KBM-7 (cell line): ENCODE measurements around the gene TIMM23.
"Not testable (repeated sequence)": the region's sequence is repeated elsewhere in the genome, so short reads cannot be mapped to it uniquely, and the experiment has no call there.

Experiments
- DNase-seq: peaks from one replicate; pipeline ENCODE4 v3.0.0-alpha.2; 2015
- in situ Hi-C: fragments of 300-500 bp; cut with MboI; formaldehyde crosslinking; loops from 2 replicates; pipeline ENCODE4 v1.14.3; 2020; ENCODE audit warnings: low sequenced_read_pairs, low pct_unique_long_range_greater_than_20kb, mixed read lengths

The TIMM23 gene

DNA sequence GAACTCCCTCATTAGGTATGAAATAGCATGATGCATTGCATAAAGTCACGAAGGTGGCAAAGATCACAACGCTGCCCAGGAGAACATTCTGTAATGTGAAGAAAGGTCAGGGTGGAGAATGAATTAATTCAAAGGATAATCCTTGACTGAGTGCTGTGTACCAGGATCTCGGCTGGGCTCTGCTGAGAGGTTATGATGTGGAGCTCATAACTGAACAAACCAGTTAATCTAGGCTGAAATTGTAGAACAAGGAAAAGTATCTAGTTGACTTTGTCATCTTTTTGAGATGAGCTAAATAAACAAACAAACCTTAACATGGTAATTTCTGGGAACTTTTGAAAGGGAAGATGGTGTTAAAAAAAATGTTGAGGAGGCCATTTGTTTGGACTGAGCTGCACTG lies 67.7 kb downstream of the TIMM23 start:
- no peak for DNase-seq
- in situ Hi-C loops: no loop called here

DNA sequence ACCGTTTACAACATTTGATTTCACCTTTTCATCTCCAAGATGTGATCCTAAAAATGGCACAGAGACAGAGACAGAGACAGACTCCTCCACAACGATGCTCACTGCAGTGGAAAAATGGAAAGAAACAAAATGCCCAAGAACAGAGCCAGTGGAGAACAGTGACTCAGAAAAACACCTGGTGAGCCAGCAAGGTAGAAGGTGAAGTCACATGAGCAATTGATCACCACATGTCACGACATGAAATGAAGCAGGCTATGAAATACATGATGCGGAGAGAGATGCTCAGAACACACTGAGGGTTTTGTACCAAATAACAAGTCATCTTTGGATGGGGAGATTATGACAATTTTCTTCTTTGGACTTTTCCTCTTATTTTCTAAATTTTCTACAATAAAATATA lies 70.2 kb downstream of the TIMM23 start:
- DNase-seq: no peak
- in situ Hi-C loops: no loop called here

DNA sequence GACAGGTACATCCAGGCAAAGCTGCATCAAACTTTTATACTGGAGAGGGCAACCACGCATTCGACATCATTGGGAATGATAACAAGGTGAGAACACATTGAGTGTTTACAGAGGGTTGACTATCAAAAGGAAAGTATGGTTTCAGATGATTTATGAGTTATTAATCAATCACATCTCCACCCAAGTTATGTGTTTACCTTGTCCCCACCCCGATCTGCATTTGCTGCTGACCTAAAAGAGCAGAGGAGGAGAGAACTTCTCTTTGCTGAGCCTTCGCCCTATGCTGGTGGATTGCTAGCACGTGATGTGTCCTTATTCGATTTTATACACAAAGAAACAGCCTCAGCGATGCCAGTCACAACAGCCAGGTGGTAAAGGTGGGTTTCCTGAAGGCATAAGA lies 74.0 kb downstream of the TIMM23 start, which contains the start of gene MSMB:
TSS of gene MSMB (minus strand) at position 9 of the 400 bp plus-strand sequence. CDS start 32 bp downstream, outside the sequence.
- no peak for DNase-seq
- in situ Hi-C loops: no loop called here

DNA sequence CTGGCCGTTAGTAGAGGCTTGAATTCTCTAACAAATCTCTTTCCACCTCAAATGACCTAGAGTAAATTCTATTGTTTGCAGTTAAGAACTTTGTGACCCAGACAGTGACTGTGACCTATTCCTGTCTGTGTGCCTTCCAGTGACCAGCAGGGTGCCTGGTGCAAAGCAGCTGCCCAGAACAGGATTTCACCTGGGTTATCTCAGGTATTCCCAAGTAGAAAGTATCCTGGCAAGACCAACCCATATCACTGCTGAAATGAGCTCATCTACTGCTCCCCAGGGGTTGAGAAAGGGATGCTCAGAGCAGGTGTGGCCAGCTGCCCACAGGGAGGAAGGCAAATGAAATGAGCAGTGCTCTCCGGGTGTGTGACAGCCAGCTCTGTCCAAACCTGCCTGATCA lies 75.9 kb downstream of the TIMM23 start:
- in situ Hi-C loops: no loop called here
- DNase-seq: no peak

DNA sequence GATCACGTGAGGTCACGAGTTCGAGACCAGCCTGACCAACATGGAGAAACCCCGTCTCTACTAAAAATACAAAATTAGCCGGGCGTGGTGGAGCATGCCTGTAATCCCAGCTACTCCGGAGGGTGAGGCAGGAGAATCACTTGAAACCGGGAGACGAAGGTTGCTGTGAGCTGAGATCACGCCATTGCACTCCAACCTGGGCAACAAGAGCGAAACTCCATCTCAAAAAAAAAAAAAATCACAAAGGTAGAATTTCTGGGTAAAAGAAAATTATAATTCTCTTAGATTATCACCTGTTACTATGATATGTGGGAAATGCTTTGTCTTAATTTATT lies 77.2 kb downstream of the TIMM23 start:
- in situ Hi-C loops, DNase-seq: not testable (repeated sequence)

DNA sequence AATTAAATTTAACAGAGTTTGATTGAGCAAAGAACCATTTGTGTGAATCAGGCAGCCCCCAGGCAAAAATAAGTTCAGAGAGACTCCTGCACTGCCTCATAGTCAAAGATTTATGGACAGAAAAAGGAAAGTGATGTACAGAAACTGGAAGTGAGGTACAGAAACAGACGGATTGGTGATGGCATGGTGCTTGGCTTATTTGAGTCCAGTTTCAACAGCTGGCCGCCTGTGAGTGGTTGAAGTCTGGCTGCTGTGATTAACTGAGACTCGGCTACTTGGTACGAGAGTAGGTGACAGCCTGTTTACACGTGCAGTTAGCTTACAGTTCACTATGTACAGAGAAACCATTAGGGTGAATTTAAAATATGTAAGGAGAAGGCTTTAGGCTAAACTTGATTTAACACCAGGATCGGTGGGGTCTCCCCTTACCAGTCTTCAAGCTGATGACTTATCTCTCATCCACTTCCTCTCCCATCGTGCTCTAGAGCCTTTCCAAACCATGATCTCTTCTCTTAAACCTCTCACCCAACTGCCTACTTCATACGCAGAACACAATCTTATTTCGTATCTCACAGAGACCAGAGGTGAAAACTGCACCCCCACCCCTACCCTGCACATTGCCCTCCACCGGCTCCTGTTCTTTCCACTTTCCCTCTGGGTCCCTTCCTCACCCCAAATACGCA lies 78.8 kb downstream of the TIMM23 start:
- in situ Hi-C loops: no loop called here
- peak; percentile 62 for DNase-seq

DNA sequence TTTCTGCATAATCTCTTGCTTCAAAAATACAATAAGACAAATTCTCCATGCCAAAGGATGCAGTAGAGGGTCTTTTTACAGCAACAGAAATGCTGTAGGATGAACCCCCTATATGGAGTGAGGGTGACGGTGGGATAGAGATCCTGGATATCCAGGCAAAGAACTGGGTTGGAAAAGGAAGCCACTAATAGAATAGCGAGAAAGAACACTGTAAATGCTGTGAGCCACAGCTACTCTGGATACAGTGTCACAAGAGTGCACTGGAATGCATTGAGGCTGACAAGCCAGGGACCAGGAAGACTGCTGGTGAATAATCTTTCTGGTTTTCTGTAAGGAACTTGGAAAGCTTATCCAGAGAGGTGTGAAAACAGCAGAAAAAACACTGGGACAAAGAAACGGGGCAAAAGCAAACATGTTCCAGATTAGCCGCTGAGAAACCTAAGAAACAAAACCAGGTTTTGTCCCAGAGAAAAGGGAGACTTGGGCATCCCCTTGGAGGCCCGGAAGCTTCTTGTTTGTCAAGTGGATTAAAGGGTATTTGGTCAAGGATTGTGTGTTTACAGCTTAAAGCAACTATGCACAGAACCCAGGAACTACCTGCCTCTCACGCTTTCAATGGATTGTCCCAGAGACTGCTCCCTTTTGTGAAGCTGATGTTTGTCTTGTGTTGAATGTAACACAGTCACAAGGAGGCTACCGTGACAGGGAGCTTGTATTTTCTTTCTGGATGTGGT lies 79.9 kb downstream of the TIMM23 start:
- no peak for DNase-seq
- in situ Hi-C loops: no loop called here

DNA sequence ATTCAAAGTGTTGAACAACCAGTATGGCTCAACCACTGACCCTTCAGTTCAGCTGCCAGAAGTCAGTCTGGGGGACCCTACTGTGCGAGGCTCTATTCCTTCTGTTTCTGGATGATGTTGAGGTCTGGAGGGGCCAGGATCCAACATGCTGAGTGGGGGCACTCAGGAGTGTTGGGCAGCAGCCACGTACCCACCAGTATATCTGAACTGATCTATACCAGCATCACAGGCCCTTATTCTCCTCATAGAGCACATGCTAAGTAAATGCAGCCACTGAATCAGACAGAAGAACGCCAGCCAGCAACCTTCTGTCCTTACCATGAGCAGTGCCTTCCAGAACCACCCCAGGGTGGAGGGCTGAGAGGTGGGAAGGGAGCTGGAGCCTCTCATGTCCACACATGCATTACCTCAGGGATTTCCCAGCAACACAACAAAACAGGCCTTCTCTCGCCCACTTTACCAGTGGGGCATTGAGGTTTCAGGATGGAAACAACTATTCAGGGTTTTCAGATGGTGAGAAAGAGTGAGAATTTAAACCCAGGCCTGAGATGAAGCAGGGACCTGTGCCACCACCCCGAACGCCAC lies 80.6 kb downstream of the TIMM23 start:
- in situ Hi-C loops: no loop called here
- no peak for DNase-seq
